LHCN-M2 (cell line): ENCODE data around the gene QSOX2. TPM values are rescaled to one million over a fixed set of nuclear protein-coding genes. Genes with fewer than 3 reads are reported as not detected.

Experiments used
- DNase-seq: peaks from one replicate; pipeline ENCODE4 v3.0.0-alpha.2; 2012; ENCODE audit warnings: low read depth
- total RNA-seq: library from RNA; depleted of rRNA; stranded (reverse); fragments of >200 nt; gene quantifications from 2 replicates; pipeline ENCODE4 v1.2.3, GENCODE V29; 2014

QSOX2 gene
- total RNA-seq, 1 experiment from 2014 or later, result 17.9 TPM

DNA sequence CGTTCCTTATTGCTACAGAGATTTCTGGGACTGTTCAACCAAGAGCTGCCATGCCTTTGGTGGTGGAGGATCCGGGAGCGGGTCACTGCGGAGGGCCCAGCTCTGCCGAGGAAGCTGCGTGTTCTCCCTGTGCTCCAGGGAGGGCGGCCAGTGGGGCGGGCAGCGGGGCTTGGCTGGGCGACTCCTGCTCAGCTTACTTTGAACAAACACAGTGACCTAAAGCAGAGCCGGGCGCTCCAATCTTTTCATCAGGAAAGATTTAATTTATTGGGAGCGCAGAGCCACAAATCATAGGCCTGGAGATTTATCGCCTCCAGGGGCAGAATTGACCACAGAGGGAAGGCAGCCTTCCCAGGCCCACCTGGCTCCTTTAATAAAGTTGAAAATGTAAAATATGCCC is 68.4 kb downstream of the QSOX2 start:
- DNase-seq, result no peak

DNA sequence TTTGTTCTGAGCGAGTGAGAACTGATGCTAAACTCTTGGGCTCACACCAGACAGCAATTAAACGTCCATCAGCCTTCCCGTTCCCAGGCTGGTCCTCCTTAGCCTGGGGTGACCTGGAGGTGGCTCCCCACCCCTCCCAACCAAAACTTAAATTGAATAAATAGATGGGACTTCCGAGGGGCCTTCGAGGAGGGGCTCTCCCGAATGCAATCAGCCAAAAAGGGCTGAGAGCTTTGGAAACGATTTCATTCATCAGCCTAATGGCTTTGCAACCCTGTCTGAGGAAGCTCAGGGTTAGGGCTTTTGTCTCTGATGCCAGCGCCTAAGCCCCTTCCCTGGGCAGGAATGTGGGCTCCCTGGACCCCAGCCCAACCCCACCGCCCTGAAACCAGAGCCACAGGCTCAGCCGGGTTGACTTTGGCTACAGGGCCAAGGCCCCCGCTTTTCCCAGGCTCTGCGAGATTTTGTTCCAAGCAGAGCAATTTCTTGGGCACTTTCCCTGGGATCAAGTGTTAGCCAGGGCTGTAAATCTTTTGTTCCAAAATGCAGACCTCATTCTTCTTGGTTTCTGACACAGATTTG is 69.9 kb downstream of the QSOX2 start:
- DNase-seq, result no peak

DNA sequence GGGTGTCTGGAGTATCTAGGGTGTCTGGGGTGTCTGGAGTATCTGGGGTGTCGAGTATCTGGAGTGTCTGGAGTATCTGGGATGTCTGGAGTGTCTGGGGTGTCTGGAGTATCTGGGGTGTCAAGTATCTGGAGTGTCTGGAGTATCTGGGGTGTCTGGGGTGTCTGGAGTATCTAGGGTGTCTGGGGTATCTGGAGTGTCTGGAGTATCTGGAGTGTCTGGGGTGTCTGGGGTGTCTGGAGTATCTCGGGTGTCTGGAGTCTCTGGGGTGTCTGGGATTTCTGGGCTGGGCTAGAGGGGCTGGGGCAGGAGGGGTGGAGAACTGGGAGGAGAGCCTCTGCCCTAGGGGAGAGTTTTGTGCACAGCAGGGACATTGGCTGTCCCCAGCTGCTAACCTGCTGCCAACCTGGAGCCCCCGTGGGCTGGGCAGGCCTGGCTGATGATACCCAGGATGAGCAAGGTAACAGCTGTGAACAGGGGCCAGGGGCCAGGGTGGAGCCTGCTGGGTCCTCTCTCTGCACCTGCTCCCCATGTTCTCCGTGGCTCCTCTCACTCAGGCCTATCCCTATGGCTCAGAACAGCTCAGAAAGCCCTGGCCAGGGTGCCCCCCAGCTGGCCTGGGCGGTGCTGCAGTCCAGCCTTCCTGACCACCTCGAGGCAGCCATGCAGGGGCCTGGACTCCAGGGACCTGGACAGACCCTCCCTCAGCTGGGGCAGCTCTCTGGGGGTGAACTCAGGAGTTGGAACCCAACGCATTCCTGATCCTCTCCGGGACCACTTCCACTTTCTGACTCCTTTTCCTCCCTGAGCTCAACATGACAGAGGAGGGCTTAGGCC is 70.6 kb downstream of the QSOX2 start:
- DNase-seq, result no peak

DNA sequence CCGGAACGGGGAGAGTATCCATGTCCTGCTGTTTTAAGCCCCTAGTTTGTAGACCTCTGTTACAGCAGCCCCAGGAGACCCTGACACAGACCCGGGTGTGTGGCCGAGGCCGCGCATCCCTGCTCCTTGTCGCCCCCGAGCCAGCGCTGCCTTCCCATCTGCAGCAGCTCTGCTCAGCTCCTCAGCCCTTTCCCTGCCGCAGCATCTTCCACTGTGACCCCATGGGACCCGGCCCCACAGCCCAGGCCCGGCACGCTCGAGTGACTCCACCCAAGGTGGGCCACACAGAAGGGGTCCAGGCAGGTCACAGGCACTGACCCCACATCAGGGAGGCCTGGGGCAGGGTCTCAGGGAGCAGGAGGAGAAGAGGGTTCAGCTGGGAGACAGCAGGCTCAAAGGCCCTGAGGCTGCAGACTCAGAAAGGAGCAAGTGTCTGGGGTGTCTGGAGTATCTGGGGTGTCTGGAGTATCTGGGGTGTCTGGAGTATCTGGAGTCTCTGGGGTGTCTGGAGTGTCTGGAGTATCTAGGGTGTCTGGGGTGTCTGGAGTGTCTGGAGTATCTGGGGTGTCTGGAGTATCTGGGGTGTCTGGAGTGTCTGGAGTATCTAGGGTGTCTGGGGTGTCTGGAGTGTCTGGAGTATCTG is 71.8 kb downstream of the QSOX2 start:
- DNase-seq, result no peak

DNA sequence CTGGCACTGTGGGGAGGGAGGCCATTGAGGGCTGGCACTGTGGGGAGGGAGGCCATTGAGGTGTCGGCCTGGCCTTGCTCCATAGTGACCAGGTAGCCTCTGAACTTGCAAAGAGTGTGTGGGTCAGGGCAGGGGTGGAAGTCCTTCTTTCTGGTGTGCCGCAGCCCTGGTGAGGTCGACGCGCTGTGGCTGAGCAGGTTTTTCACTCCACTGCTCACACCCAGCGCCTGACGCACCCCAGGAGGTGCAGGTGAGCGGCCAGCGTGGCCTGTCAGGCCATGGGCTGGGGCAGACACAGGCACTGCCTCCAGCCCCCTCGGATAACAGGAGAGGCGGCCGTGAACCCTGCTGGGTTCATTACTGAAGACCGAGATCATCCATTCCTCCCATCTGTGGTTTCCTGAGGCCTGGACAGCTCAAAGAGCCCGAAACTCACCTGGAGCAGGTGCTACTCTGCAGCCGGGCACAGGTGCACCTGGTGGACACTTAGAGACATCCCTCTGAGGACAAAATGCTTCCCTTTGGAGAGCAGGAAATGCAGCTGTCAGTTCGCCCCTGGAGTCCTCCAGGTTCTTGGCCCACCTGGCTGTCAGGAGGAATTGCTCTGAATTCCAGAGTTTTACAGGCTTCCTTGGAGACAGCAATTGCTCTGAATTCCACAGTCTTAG is 73.1 kb downstream of the QSOX2 start:
- no peak for DNase-seq

GRCh38 chr9:136171801-136172411 is 73.7 kb downstream of the QSOX2 start:
- no peak for DNase-seq

- DNase-seq, result no peak
Measured at GRCh38 chr9:136171009-136171800, 74.4 kb downstream of the QSOX2 start.

GRCh38 chr9:136170006-136170901 is 75.4 kb downstream of the QSOX2 start:
- no peak for DNase-seq

- no peak for DNase-seq
Measured at GRCh38 chr9:136169495-136169894, 76.1 kb downstream of the QSOX2 start.

DNA sequence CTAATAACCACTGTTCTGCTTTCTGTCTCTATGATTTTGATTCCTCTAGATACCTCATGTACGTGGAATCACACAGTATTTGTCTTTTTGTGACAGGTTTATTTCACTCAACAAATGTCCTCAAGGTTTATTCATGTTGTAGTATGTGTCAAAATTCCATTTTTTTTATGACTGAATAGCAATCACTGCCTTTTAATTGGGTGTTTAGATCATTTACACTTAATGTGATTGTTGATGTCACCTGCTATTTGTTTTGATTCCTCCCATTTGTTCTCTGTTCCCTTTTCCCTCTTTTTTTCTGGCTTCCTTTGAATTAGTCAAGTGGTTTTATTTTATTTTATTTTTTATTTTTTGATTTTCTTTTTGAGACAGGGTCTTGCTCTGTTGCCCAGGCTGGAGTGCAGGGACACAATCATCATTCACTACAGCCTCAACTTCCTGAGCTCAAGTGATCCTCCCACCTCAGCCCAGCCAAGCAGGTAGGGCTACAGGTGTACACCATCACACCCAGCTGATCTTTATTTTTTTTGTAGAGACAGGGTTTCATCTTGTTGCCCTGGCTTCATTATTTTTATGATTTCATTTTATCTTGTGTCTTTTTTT is 82.3 kb downstream of the QSOX2 start:
- DNase-seq, result no peak

DNA sequence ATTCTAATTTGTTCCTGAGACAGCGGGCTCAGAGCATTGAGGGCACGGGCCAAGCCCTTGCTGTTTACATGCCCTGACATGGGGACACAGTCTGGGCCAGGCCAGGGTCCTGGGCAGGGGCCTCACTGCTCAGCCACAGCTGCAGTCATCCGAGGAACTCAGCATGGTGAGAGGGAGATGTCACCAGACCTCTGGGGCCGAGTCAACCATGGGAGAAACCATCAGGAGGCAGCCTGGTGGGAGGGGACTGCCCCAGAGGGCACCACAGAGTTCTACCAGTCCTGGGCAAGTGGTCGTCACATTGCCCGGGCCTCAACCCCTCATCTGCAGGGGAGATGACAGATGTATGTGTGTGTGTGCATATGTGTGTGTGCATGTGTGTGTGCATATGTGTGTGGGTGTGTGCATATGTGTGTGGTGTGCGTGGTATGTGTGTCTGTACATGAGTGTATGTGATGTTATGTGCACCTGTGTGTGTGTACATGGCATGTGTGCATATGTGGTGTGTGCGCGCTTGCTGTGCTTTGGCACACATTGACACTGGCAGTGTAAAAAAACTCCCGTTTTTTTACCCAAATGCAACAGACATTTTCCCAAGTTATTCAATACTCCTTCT is 84.5 kb downstream of the QSOX2 start:
- DNase-seq, result no peak

DNA sequence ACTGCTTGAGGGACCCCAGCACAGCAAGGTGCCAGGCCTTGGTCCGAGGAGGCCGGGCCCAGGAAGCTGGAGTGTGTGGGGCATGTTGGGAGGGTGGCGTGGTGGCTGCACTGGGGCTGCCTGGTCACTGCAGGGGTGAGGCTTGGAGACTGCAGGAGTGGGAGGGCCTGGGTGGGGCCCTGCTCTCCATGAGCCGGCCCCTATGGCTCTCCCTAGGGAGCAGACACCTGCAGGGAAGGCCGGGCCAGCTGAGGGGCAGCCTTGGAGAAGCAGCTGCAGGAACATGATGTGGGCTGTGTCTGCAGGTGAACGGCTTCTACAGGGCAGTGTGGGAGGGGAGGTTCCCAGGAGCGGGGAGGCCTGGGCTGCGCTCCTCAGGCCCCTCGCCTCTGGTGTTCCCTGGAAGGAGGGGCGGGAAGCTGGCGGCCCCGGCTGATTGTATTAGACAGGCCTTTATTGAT is 85.2 kb downstream of the QSOX2 start:
- no peak for DNase-seq

DNA sequence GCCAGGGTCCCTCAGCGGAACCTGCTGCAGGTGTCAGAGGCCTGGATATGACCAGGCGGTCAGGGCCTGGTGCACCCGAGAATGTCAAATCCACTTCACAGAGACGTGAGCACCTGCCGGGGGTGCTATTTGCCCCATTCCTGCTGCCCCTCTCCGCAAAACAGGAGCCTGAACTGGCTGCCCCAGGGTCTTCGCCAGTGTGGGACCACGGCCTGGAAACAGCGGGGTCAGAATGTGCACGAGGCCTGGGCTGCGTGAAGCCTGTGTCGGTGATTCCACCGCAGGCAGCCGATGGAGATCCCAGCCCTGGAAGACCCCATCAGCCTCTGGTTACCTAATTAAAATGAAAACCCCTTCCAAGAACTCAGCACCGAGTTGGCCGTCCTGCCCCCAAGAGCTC is 85.8 kb downstream of the QSOX2 start:
- no peak for DNase-seq

DNA sequence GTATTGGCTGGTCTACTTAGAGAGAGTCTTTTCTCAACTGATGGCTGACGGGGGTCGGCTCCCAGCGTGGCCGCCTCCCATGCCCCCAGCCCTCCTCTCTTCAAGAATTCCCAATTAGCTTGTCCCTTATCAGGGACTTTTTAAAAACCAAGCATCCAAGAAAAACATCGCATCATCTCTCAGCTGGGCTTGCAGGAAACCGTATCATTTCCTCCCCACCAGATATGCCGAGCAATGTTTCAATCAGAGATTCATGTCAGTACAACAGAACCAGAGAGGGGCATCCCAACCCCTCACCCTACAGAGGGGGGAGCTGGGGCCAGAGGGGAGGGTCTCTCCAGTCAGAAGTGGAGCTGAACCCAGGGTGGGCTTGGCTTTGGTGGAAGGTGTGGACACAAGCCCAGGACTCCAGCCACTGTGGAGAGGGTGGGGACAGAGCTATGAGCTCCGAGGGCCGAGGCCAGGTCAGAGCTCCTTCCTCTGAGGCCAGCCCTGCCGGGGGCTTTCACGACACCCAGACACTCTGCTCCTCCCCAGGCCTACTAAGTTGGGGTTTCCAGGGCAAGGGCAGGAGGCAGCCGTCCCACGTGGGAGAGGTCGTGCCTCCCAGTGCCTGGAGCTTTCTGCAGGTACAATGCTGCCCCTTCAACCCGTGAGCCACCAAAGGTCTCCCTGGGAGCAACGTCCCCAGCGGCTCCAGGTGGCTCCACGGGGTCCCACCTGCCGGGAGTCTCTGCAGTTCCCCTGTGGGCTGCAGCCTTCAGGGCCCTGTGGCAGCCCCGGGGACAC is 87.9 kb downstream of the QSOX2 start:
- no peak for DNase-seq
